Adipose tissue (tissue), 3 donors: ENCODE measurements around the gene FGD5. TPM values are rescaled to one million over a fixed set of nuclear protein-coding genes. Genes with fewer than 3 reads are reported as not detected.

ENCODE experiments used
- H3K27ac ChIP-seq: one replicate; pipeline ENCODE4 v1.5.1; 2013; ENCODE audit warnings: low read depth, low read length
- WGBS, 3 donors: extraction: QIAGEN DNeasy Blood & Tissue Kit; methylation state at CpG; one replicate each; pipeline ENCODE4 v1.1.7; 2013; 5-methylcytosine and 5-hydroxymethylcytosine counted together
- polyA plus RNA-seq, 3 donors: library from polyadenylated mRNA; stranded (reverse); fragments of 200-250 nt; gene quantifications; one replicate each; pipeline ENCODE4 v1.2.3, GENCODE V29; 2013
- donor health status: healthy with polysubstance abuse.
- donor health status: Bipolar disorder and iron deficiency.
- donor health status: healthy.

FGD5 gene
- polyA plus RNA-seq, 3 donors = 3.4 to 19.5 (median 16.7) TPM

- H3K27ac ChIP-seq = no peak overlapping the region
- 49 to 59% (median 50%) methylated on average over 4 of the region's 4 CpGs for WGBS, 3 donors
Measured at GRCh38 chr3:14814411-14814871, 4.3 kb upstream of the FGD5 start.

- 90 to 95% (median 92%) methylated on average over 3 of the region's 3 CpGs for WGBS, 3 donors
- H3K27ac ChIP-seq = no peak overlapping the region
Measured at GRCh38 chr3:14816359-14816758, 2.4 kb upstream of the FGD5 start.

GRCh38 chr3:14819671-14820070 lies 909 bp downstream of the FGD5 start:
- WGBS, 3 donors = 66 to 88% (median 78%) methylated on average over 10 of the region's 10 CpGs
- no peak overlapping the region for H3K27ac ChIP-seq

- no peak overlapping the region for H3K27ac ChIP-seq
- WGBS, 3 donors = 83 to 93% (median 90%) methylated on average over 17 of the region's 17 CpGs
Measured at GRCh38 chr3:14820156-14820555, 1.4 kb downstream of the FGD5 start.

GRCh38 chr3:14821151-14821550 lies 2.4 kb downstream of the FGD5 start:
- no peak overlapping the region for H3K27ac ChIP-seq
- 71 to 88% (median 84%) methylated on average over 16 of the region's 16 CpGs for whole genome bisulfite sequencing, 3 donors

- WGBS, 3 donors = 72 to 89% (median 81%) methylated on average over 3 of the region's 3 CpGs
- H3K27ac ChIP-seq = no peak overlapping the region
Measured at GRCh38 chr3:14822134-14822533, 3.4 kb downstream of the FGD5 start.

- 14 to 45% (median 37%) methylated on average over 12 of the region's 12 CpGs for WGBS, 3 donors
- H3K27ac ChIP-seq = no peak overlapping the region
Measured at GRCh38 chr3:14822670-14823390, 4.1 kb downstream of the FGD5 start.

GRCh38 chr3:14823393-14823792 lies 4.6 kb downstream of the FGD5 start:
- 65 to 80% (median 72%) methylated on average over 2 of the region's 2 CpGs for WGBS, 3 donors
- no peak overlapping the region for H3K27ac ChIP-seq

GRCh38 chr3:14823910-14824629 lies 5.3 kb downstream of the FGD5 start:
- no peak overlapping the region for H3K27ac ChIP-seq
- 68 to 76% (median 69%) methylated on average over 13 of the region's 13 CpGs for WGBS, 3 donors

- H3K27ac ChIP-seq = no peak overlapping the region
- 70 to 74% (median 74%) methylated on average over 2 of the region's 2 CpGs for WGBS, 3 donors
Measured at GRCh38 chr3:14824646-14825045, 5.9 kb downstream of the FGD5 start.

GRCh38 chr3:14826069-14826468 lies 7.3 kb downstream of the FGD5 start:
- H3K27ac ChIP-seq = no peak overlapping the region
- 65 to 85% (median 82%) methylated on average over 4 of the region's 4 CpGs for WGBS, 3 donors

- WGBS, 3 donors = 49 to 83% (median 72%) methylated on average over 8 of the region's 8 CpGs
Measured at GRCh38 chr3:14827776-14828175, 9.0 kb downstream of the FGD5 start.

GRCh38 chr3:14829811-14830210 lies 11.0 kb downstream of the FGD5 start:
- H3K27ac ChIP-seq = no peak overlapping the region
- WGBS, 3 donors = 41 to 62% (median 61%) methylated on average over 5 of the region's 5 CpGs

More at GRCh38 chr3:14827776-14828175, 9.0 kb downstream of the FGD5 start:
- H3K27ac ChIP-seq = no peak overlapping the region

GRCh38 chr3:14831916-14832450 lies 13.2 kb downstream of the FGD5 start:
- no peak overlapping the region for H3K27ac ChIP-seq
- WGBS, 3 donors = 64 to 84% (median 78%) methylated on average over 8 of the region's 8 CpGs

- no peak overlapping the region for H3K27ac ChIP-seq
- WGBS, 3 donors = 61 to 77% (median 65%) methylated on average over 14 of the region's 14 CpGs
Measured at GRCh38 chr3:14832975-14833722, 14.4 kb downstream of the FGD5 start.

GRCh38 chr3:14834121-14834520 lies 15.4 kb downstream of the FGD5 start:
- H3K27ac ChIP-seq = no peak overlapping the region
- WGBS, 3 donors = 76 to 87% (median 85%) methylated on average over 3 of the region's 3 CpGs

GRCh38 chr3:14834807-14835466 lies 16.2 kb downstream of the FGD5 start:
- H3K27ac ChIP-seq = no peak overlapping the region

GRCh38 chr3:14836049-14836468 lies 17.3 kb downstream of the FGD5 start:
- no peak overlapping the region for H3K27ac ChIP-seq
- 51 to 69% (median 55%) methylated on average over 9 of the region's 9 CpGs for WGBS, 3 donors

More at GRCh38 chr3:14834807-14835466, 16.2 kb downstream of the FGD5 start:
- WGBS, 3 donors = 89 to 95% (median 93%) methylated on average over 15 of the region's 15 CpGs
